WTC11 (cell line): Measurements from ENCODE around the gene ADISSP.

Experiments used
- ARID4B ChIP-seq: sonication (generic); formaldehyde crosslinking; IDR thresholded peaks from 2 replicates; pipeline ENCODE4 v1.8.0; 2023; ENCODE audit warnings: missing genetic modification reagents, mild to moderate bottlenecking, borderline replicate concordance
- CTCF ChIP-seq: fragments of 200-600 bp; IDR thresholded peaks from 2 replicates; pipeline ENCODE4 v1.8.0; 2022; ENCODE audit warnings: antibody characterized with exemption
- RORB ChIP-seq: fragments of 250-450 bp; sonication (Bioruptor Pico); IDR thresholded peaks from 2 replicates; pipeline ENCODE4 v1.9.0; 2021; ENCODE audit warnings: mild to moderate bottlenecking
- ZNF138 ChIP-seq: sonication (generic); formaldehyde crosslinking; conservative IDR thresholded peaks from 2 replicates; pipeline ENCODE4 v1.8.1; 2022; ENCODE audit warnings: mild to moderate bottlenecking, moderate library complexity, missing genetic modification reagents

- TF ChIP-seq CTCF, result no peak
- TF ChIP-seq ARID4B (CRISPR knock-in tag), result no peak
- TF ChIP-seq RORB (CRISPR knock-in tag), result no peak
- TF ChIP-seq ZNF138 (CRISPR knock-in tag), result no peak
These were observed 13.3 kb downstream of the ADISSP start for GRCh38 chr20:3754276-3754630.
